GM23338 (cell line): Measurements from ENCODE around the gene RIN3. TPM values are rescaled to one million over a fixed set of nuclear protein-coding genes. Genes with fewer than 3 reads are reported as not detected.

Experiments used
- ATAC-seq: fragments of 200-7000 bp; cut with Tn5 transposase; 3 replicates; pipeline ENCODE4 v1.9.1; 2020
- DNase-seq: peaks from one replicate; pipeline ENCODE4 v3.0.0-alpha.2; 2015; ENCODE audit warnings: low spot score
- H2AFZ ChIP-seq: fragments of 200-600 bp; sonication (generic); 2 replicates; pipeline ENCODE4 v1.8.0; 2016; ENCODE audit warnings: antibody characterized with exemption, mild to moderate bottlenecking, moderate library complexity
- H3F3A ChIP-seq: fragments of 200-600 bp; sonication (generic); replicated peaks from 2 replicates; pipeline ENCODE4 v1.8.0; 2017; ENCODE audit warnings: antibody characterized with exemption, mixed run types, low read depth
- H3K27ac ChIP-seq: fragments of 200-600 bp; sonication (generic); 2 replicates; pipeline ENCODE4 v1.6.1; 2016; ENCODE audit warnings: low read depth
- H3K27me3 ChIP-seq: fragments of 200-600 bp; sonication (generic); 2 replicates; pipeline ENCODE4 v1.8.0; 2016; ENCODE audit warnings: mild to moderate bottlenecking, mixed run types, moderate library complexity; ENCODE audit not compliant: insufficient read depth
- H3K36me3 ChIP-seq: fragments of 200-600 bp; sonication (generic); 2 replicates; pipeline ENCODE4 v1.8.0; 2016; ENCODE audit warnings: mild to moderate bottlenecking; ENCODE audit not compliant: insufficient read depth
- H3K4me1 ChIP-seq: fragments of 200-600 bp; sonication (generic); 2 replicates; pipeline ENCODE4 v1.8.0; 2016; ENCODE audit warnings: mild to moderate bottlenecking, moderate library complexity; ENCODE audit not compliant: insufficient read depth
- H3K4me2 ChIP-seq: fragments of 200-600 bp; sonication (generic); 2 replicates; pipeline ENCODE4 v1.7.1; 2017; ENCODE audit warnings: mixed run types
- H3K4me3 ChIP-seq: fragments of 200-600 bp; sonication (generic); 2 replicates; pipeline ENCODE4 v1.6.1; 2016; ENCODE audit warnings: mixed run types
- H3K79me2 ChIP-seq: fragments of 200-600 bp; sonication (generic); replicated peaks from 2 replicates; pipeline ENCODE4 v1.8.0; 2017; ENCODE audit warnings: mild to moderate bottlenecking; ENCODE audit not compliant: insufficient read depth
- H3K9me2 ChIP-seq: fragments of 200-600 bp; sonication (generic); 2 replicates; pipeline ENCODE4 v1.8.0; 2017; ENCODE audit not compliant: insufficient read depth
- H4K20me1 ChIP-seq: fragments of 200-600 bp; sonication (generic); replicated peaks from 2 replicates; pipeline ENCODE4 v1.8.0; 2017; ENCODE audit warnings: mild to moderate bottlenecking; ENCODE audit not compliant: insufficient read depth
- H3K27ac Mint-ChIP-seq: 2 replicates; pipeline ENCODE4 v1.8.0; 2020; ENCODE audit warnings: inconsistent platforms, mild to moderate bottlenecking, moderate library complexity, mixed read lengths
- H3K27me3 Mint-ChIP-seq: 3 replicates; pipeline ENCODE4 v1.8.0; 2022; ENCODE audit warnings: low read depth, mild to moderate bottlenecking, moderate library complexity, mixed read lengths, inconsistent platforms; ENCODE audit not compliant: insufficient read depth, poor library complexity
- H3K36me3 Mint-ChIP-seq: 3 replicates; pipeline ENCODE4 v1.8.0; 2021; ENCODE audit warnings: low read depth, mild to moderate bottlenecking, inconsistent platforms, moderate library complexity, mixed read lengths
- H3K4me1 Mint-ChIP-seq: 3 replicates; pipeline ENCODE4 v1.8.0; 2020; ENCODE audit warnings: mild to moderate bottlenecking, inconsistent platforms, mixed read lengths
- H3K4me3 Mint-ChIP-seq: 3 replicates; pipeline ENCODE4 v1.8.0; 2021; ENCODE audit warnings: moderate library complexity, mild to moderate bottlenecking, inconsistent platforms, mixed read lengths
- H3K9me3 Mint-ChIP-seq: 3 replicates; pipeline ENCODE4 v1.8.0; 2020; ENCODE audit warnings: moderate library complexity, mild to moderate bottlenecking, inconsistent platforms, mixed read lengths
- CREB1 ChIP-seq: fragments of 250-450 bp; sonication (Bioruptor Pico); IDR thresholded peaks from 2 replicates; pipeline ENCODE4 v1.5.0; 2020; ENCODE audit warnings: low read depth, mild to moderate bottlenecking, moderate library complexity
- CTCF ChIP-seq, 2 experiments: fragments of 200-600 bp in 1 of 2; sonication (generic) in 1 of 2; conservative IDR thresholded peaks; 2 replicates each; pipeline versions ENCODE4 v1.5.1 to v1.6.1; 2016 to 2017; ENCODE audit warnings: antibody characterized with exemption in 2 of 2, low read depth in 2 of 2, mild to moderate bottlenecking in 2 of 2, moderate library complexity in 1 of 2
- JUNB ChIP-seq: IDR thresholded peaks from one replicate; pipeline ENCODE4 v1.6.1; 2016; ENCODE audit warnings: antibody characterized with exemption; ENCODE audit not compliant: unreplicated experiment
- NANOG ChIP-seq: IDR thresholded peaks from 2 replicates; pipeline ENCODE4 v1.6.1; 2016; ENCODE audit warnings: antibody characterized with exemption, borderline replicate concordance
- REST ChIP-seq: IDR thresholded peaks from one replicate; pipeline ENCODE4 v1.6.1; 2018; ENCODE audit warnings: antibody characterized with exemption; ENCODE audit not compliant: unreplicated experiment
- STAT1 ChIP-seq: IDR thresholded peaks from one replicate; pipeline ENCODE4 v1.6.1; 2016; ENCODE audit warnings: antibody characterized with exemption; ENCODE audit not compliant: unreplicated experiment
- ZNF114 ChIP-seq: fragments of 250-450 bp; sonication (Bioruptor Pico); IDR thresholded peaks from 2 replicates; pipeline ENCODE4 v1.5.0; 2020; ENCODE audit warnings: mild to moderate bottlenecking, moderate library complexity
- polyA plus RNA-seq: library from polyadenylated mRNA; unstranded; fragments of >200 nt; fragmentation: Nextera tagmentation; extraction: Ambion mirVana; gene quantifications from 2 replicates; pipeline ENCODE4 v1.2.1, GENCODE V29; 2016
- total RNA-seq: library from RNA; depleted of rRNA; stranded (reverse); fragments of >200 nt; shearing (Covaris generic); gene quantifications from 2 replicates; pipeline ENCODE4 v1.2.3, GENCODE V29; 2014

RIN3 gene
- total and polyA plus RNA-seq, 2 experiments from 2014 or later: 0.97 to 1.5 TPM

- TF ChIP-seq CREB1 (CRISPR knock-in tag) (no peak), NANOG (no peak), JUNB (no peak), STAT1 (no peak), ZNF114 (CRISPR knock-in tag) (no peak), REST (no peak), CTCF (conservative IDR thresholded peaks at IDR 0.05; ENCODE audit: low read depth in 2 of 2) (no peak)
- Mint-ChIP-seq H3K4me1 (peaks cover 5% of the 10 kb centered on the region; the same call in 2 of the 3 replicates), H3K27me3 (peaks cover 9% of the 10 kb centered on the region), H3K9me3 (no peaks in the 10 kb centered on the region), H3K36me3 (no peaks in the 10 kb centered on the region), H3K4me3 (no peak overlapping the region), H3K27ac (no peak overlapping the region)
- Histone ChIP-seq H3K27me3 (no peaks in the 10 kb centered on the region), H3K4me3 (no peak overlapping the region), H3K9me2 (no peaks in the 10 kb centered on the region), H3K79me2 (no peaks in the 10 kb centered on the region), H2AFZ (no peak overlapping the region), H4K20me1 (no peaks in the 10 kb centered on the region), H3K36me3 (no peaks in the 10 kb centered on the region), H3K4me2 (no peak overlapping the region), H3K27ac (no peak overlapping the region), H3F3A (no peaks in the 10 kb centered on the region), H3K4me1 (no peaks in the 10 kb centered on the region)
- ATAC-seq (peak; percentile 58), DNase-seq (no peak)
These were observed 152.1 kb downstream of the RIN3 start for GRCh38 chr14:92665661-92666110.

GRCh38 chr14:92666251-92666650 is 152.7 kb downstream of the RIN3 start:
- Histone ChIP-seq H3K79me2 (no peaks in the 10 kb centered on the region), H2AFZ (no peak overlapping the region), H3K4me1 (no peaks in the 10 kb centered on the region), H3K27me3 (no peaks in the 10 kb centered on the region), H3K27ac (no peak overlapping the region), H3K4me3 (no peak overlapping the region), H3K4me2 (no peak overlapping the region), H4K20me1 (no peaks in the 10 kb centered on the region), H3K9me2 (no peaks in the 10 kb centered on the region), H3F3A (no peaks in the 10 kb centered on the region), H3K36me3 (no peaks in the 10 kb centered on the region)
- DNase-seq (no peak), ATAC-seq (no peak)
- Mint-ChIP-seq H3K36me3 (no peaks in the 10 kb centered on the region), H3K4me1 (peaks cover 5% of the 10 kb centered on the region; the same call in 2 of the 3 replicates), H3K27me3 (peaks cover 9% of the 10 kb centered on the region), H3K4me3 (no peak overlapping the region), H3K9me3 (no peaks in the 10 kb centered on the region), H3K27ac (no peak overlapping the region)
- no peak for TF ChIP-seq ZNF114 (CRISPR knock-in tag)
- TF ChIP-seq CREB1 (CRISPR knock-in tag): no peak
